Right lung (tissue), 5 donors: ENCODE results near the gene MTTP. TPM values are rescaled to one million over a fixed set of nuclear protein-coding genes. Genes with fewer than 3 reads are reported as not detected.

Source experiments
- DNase-seq, 2 donors: peaks; one replicate each; pipeline ENCODE4 v3.0.0-alpha.2; 2013
- polyA plus RNA-seq, 5 donors: library from polyadenylated mRNA; unstranded; fragments of 120-200 nt; gene quantifications; one replicate each; pipeline versions ENCODE4 v1.2.1 to v1.2.3, GENCODE V29; 2013; ENCODE audit warnings: inconsistent platforms in 1 of 5, low replicate concordance in 1 of 5; ENCODE audit not compliant: insufficient read length in 5 of 5, insufficient read depth in 1 of 5

MTTP gene
- polyA plus RNA-seq, 5 donors = 0.37 to 1.8 (median 0.44) TPM

DNA sequence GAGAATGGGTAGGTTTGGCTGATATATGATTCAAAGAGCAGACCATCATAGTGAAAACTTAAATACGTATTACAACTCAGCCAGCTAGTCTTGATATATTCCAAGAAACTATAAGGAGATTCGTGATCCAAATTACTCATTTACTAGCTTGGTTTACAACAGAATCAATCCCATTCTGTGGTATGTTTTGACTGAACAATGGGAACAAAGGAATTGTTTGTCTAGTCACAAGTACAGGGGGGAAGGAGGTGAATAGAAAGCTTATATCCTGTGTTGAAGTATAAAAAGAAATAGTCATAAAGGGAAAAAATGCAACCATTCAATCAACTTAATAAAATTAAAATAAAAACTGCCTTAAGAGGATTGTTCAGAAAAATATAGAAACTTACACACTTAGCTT lies 66.1 kb downstream of the MTTP start:
- no peak for DNase-seq

DNA sequence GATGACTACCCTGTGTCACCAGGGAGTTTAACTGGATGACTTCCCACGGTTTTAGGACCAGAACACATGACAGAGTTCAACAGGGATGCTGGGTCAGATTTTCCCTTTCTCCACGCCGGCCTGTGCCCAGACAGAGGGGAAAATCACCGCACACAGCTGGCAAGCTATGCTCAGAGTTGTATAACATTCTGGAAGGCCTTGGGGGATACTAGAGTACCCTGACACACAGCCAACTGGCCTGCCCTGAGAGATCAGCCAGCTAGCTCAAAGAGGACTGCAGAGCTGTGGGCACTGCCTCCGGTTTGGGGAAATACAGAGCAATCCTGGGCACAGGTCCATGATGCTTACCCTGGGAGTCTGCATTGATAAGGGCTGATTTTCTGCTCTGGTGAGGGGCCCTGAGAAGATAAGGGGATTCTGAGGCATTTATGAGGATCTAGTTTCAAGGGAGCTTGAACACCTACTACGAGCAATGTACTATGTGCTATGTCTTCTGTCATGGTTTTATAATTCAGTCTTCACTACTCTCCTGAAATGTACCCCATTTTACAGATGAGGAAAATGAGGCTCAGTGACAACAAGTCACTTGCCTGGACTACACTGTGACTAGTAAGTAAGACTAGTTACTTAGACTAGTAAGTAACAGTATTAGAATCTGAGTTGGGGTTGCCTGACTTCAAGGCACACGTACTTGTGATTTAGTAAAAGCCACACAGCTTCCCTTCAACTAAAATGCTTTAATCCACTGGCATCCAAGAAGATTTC lies 68.3 kb downstream of the MTTP start:
- DNase-seq = no peak

DNA sequence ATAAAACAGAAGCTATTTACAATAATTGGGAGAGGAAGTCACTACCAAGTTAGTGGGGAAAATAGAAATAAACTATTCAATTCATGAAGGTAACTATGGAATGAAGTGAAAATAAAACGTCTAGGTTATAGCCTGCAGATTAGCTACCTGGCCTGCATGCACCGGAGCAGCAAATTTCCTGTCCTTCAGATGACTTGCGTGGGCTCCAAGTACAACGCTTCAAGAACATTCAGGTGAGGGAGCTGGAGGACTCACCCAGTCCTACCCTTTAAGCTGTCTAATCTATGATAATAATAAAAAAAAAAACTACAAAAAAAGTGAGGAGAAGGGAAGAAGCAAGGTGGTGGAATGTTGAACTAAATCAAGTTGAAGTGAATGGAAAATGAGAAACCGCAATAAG lies 69.8 kb downstream of the MTTP start:
- no peak for DNase-seq

DNA sequence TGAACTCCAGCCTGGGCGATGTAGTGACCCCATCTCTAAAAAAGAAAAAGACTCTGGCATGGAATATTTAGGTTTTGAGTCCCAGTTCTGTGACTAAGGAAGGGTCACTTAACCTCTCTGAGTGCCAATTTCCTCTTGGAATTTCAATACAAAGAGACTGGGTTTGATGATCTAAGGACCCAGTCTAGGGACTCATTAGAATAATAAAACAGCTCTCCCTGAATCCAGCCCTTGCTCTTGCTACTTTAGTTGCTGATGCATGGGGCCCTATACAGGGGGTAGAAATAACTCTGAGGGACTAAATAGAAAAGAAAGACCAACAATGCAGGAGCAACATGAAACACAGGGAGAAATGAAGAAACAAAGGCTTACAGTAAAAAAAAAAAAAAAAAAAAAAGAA lies 70.4 kb downstream of the MTTP start:
- DNase-seq = no peak

DNA sequence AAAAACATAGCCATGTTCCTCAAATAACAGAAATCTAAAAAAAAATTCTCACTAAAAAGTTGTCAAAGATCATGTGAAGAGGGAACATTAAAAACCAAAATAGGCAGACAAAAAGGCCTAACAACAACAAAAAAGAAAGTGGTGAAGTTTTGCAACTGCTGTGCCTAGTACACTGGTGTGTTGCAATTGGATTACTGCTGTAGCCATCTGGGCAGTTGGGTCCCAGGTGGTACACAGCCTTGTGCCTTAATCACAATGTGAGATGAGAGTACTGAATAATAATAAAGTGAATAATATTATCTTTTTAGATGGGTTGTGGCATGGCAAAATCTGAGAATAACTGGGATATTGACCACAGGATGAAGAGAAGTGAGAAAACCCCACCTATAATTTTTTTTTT lies 71.0 kb downstream of the MTTP start:
- DNase-seq = no peak

DNA sequence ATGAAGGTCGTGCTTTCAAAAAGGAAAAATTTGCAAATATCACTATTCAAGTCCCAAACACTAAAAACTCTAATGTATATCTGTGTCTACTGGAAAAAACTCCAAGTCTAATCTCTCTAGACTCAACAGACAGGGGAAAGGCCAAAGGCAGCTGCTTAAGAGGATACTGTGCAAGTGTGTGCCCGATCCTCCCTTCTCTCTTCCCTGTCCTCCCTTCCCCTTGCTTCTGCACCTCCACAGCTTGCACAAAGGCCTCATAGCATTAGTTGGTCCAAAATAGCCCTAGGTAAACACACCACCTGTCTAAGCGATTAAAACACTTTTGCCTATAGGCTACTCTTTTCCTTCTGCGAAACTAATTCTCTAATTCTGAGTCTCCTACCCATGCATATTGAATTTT lies 72.4 kb downstream of the MTTP start:
- no peak for DNase-seq

DNA sequence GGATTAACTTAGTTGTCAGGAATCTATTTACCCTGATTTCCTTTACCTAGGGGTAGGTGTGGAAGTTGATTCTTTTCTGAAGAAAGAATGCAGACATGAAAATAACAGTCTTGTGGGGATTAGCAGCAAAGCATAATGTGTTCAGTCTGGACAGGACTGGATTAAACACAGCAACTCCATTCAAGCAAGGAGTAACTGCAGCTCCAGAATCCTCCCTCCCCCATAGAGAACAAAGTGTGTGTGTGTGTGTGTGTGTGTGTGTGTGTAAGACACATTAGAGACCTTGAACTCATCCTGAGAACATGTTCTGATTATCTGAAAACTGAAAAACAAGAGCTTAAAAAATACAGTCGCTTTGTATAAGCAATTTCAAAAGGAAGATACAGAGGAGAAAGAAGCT lies 73.7 kb downstream of the MTTP start:
- DNase-seq = no peak

DNA sequence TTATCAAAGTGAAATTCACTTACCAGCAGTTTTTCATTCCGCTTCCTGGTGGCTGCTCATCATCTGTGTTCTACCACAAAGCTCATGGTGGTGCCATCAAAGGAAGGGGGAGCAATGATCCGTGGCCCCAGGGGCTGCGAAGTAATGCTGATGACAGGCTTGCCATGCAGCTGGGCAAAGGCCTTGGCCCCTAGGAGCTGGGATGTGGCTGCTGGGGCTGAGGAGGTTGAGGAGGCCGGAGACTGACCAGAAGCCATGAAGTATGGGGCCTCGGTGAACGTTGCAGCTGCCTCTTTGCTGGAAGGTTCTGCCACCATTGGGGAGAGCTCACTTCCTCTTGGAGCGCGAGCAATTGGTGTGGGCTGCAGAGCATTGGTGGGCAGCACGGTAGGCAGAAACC lies 74.6 kb downstream of the MTTP start:
- no peak for DNase-seq

DNA sequence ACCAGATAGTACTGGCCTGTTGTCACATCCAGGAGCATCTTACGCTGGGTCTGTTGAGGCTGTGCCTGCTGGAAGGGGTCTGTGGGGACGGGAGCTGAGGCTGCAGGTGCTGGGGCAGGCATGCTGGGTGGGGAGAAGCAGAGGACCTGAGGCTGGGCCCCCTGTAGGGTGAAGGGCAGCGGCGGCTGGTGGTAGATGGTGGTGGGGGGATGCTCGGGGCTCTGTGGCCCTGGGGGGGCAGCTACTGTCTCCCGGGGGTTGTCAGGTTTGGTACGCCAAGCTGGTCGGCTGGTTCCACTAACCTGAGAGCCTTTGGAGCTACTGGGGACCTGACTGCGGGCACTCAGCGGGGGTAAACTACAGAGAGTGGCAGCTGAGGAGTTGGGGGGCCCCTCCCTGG lies 75.2 kb downstream of the MTTP start:
- no peak for DNase-seq

DNA sequence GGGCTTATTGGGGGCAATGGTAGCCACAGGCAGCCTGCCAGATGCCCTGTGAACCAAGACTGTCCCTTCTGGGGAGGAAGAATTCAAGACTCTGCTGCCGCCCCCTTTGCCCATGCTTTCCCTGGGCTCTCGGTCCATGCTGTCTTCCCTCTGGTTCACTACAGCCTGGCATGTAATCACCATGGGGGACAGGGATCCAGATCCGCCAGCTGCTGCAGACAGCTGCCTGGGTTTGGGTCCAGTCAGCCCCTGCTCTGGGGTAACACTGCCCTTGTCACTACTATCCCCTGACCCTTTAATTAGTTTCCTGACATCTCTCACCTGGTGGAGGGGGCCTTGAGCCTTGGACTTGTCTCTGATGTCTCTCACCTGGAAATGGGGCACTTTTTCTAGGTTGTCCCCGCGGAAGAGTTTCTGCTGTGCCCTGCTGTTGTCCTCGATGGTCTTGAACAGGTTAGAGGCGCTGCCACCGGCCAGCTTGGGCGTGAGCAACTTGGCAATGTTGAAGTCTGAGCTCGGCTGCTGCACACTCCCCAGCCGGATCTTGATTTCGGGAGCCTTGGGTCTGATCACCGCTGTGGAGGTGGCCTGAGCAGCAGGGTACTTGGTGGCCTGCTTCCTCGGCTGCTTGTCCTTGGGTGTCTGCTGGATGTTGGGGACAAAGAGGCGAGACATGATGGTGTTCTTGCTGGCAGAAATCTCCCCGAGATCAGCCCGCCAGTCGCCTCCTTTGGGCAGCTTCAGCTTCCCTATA lies 76.6 kb downstream of the MTTP start:
- DNase-seq = no peak

DNA sequence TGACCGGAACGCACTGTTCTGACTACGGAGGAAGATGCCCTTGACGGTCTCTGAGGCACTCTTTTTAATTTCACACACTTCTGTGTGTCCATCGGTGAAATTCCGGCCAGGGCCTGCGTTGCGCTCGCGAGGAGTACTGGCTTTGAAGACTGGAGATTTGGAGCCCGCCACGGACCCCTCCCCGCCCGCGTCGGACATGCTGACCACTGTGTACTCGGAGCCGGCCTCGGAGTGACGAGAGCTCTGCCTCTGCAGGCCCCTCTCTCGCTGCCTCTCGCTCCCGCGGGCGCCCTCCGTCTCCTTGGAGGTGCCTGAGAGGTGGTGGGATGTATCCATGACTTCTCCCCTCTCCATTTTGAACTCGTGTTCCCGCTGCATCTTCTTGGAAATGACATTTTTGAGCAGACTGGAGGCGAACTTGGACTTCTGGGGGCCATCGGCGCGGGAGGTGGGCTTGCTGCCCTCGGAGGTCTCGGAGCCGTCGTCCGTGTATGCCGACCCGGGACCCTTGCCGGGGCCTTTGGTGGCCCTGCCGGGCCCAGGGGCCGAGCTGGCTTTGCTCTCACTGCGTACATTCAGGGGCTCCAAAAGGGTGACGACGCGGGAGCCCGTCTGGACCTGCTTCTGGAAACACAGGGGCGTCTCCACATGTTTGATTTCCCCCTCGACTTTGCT lies 77.3 kb downstream of the MTTP start:
- no peak for DNase-seq

DNA sequence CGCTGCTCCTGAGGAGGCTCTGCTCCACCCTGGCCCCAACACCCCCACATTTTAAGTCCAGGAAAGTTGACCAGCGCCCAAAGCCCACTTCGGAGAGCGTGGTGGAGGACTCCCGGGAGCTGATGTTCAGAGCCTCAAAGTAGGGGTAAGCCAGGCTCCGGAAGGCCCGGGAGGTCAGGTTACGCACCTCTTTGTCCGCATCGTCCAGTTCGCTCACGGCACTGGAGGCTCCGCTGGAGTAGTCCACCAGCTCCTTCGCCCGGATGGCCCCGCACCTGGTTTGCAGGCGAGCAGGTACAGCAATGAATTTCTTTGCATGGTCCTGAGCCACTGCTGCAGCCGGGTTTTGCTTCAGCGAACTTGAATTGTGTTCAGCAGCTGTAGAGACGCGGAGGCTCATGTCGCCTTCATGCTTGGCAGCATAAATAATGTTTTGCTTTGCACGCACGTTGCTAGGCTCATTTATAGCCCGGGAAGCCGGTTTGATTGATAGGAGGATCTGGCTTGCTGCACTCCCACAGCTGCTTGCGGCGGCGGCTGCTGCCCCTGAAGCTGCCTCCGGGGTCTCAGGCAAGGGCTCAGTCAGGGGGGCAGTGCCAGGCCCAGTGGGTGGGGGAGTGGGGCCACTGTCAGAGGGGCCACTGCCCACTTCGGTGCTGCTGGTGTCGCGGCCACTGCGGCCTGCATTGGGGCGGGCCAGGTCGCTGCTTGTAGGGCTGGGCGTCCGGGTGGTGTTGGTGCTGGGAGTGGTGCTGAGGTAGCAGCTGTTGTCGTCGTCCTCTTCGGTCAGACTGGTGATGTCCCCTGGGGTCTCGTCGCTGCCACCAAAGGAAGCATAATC lies 78.2 kb downstream of the MTTP start:
- DNase-seq = no peak

DNA sequence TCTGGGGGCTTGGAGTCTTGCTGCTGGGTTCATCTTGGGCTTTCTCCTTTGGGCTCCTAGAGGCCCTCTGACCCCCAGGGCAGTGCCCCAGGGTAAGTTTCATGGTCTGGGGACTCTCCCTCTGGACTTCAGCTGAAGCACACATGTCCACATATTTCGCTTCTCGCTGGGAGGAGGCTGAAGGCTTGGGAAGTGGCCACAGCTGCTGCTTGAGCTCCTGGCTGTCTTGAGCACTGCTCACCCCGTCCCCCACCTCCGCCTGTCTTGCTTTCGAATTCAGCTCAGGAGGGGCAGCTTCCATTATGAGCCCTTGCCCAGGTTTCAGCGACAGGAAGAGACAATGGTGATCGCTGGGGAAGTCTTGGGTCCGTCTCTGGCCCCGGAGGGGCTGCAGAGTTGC lies 79.3 kb downstream of the MTTP start:
- DNase-seq = no peak

DNA sequence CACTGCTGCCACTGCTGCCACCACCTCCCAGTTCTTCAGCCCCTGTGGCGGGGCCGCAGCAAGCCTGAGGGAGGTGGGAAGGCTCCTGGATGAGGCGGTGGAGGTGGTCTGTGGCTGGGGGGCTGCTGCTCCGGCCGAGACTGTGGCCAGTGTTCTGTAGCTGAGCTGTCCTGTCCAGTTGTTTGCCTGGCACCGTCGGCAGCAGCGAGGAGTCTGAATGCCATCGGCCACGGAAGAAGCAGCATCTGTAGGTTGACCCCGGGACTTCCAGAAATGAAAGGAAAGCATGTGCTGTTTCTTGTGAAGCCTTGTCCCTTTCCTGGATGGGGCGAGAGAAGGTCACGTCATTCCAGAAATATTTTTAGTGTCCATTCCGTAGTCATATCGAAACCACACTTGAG lies 79.7 kb downstream of the MTTP start:
- no peak for DNase-seq

DNA sequence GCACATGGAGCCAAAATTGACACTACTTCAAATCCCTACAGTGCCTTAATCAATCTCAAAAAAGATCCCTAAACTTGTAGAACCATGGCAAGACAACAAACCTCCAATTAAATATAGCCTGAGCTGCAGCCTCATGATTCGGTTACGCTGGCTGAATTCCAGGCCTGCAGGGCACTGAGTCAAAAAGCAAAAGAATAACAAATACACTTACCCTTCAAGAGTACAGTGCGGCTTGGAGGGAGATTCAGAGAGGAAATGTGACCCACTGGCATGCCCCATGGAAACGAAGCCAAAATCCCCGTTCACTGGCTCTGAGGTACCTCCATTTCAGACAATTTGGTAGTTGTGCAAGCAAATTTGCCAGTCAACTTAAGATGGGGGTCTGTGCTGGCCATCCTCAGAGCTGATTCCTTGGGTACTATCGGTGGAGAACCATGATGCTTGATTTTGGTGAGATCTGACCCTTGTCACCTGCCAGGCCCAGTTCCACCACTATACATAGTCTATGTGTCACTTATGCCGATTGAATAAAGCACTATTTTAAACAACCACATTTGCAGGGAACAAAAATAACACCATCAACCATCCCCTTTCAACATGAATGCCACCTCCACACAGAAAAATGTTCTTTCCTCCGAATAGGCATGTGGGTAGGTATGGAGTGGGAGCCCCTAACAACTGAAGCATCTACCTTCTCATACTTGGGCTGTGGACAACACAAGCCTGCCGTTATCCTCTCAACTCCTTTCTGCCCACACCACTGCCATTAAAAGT lies 80.9 kb downstream of the MTTP start:
- peak in 1 of 2 donors; percentile 32 for DNase-seq

DNA sequence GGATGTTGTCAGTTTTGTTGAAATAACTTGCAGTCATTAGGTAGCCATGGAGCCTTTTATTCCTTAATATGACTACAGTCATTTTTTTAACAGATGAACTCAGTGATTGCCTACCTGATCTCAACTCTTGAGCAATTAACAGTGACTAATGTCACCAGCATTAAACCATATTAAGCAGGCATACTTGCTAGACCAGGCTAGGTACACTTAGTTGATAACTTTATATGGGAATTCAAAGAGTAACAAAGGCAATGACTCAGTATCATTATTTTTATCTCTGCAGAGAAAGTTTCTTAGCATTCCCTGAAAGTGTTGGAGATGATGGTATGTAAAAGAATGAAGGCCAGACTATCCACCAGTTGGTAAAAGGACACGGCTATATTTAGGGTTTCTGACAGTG lies 83.2 kb downstream of the MTTP start, which contains the start of gene C4orf54:
Gene C4orf54 (minus strand): TSS at position 31 of the 400 bp plus-strand sequence. CDS start 3,180 bp downstream, outside the sequence.
- no peak for DNase-seq

DNA sequence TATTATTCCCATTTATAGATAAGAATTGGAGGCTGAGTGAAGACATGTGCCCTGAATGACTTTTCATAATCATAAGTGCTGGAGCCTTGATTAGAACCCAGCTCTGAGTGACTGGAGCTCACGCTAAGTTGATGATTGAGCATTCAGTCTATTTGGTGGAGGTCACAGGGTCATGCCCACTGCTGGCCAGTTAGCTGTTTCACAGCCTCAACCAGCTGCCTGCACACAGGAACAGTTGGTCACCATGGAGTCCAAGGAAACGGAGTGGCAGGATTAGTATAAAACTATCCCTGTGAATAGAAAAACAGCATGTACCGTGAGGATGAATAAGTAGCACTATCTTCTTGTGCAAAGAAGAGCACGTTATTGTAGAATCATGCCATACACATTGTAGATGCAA lies 84.0 kb downstream of the MTTP start:
- no peak for DNase-seq

DNA sequence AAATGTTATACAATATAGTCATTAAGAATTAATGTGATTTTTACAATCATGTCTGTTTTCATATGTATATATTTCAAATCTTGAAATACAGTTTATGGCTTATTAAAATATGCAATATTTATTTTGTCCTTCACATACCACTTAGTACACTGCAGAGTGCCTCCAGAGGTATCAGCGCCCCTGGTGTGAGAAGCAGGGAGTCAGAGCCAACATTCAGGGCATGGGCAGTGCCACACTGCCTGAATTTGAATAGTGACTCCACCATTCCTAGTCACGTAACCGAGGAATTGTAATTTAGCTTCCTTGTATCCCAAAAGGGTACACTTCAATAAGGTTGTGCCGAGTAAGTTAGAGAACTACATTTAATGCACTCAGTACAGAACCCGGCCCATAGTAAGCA lies 87.3 kb downstream of the MTTP start:
- no peak for DNase-seq

DNA sequence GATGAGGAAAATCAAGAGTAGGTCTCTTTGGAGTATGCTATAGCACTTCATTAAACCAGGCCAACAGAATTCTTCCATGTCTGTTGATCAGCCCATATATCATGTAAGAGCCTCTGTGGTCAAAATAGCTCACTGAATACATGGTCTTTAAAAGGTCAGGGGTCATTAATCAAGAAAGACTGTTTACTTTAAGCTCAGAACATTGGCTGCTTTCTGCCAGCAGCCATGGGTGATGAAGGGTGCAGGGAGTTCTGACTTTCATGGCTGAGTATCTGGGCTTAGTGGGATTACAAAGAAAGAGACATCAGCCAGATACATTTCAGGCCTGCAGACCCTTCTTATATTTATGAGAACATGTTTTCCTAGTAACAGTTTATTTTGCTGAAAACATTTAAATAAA lies 90.1 kb downstream of the MTTP start:
- peak; percentile 68 to 75 for DNase-seq

DNA sequence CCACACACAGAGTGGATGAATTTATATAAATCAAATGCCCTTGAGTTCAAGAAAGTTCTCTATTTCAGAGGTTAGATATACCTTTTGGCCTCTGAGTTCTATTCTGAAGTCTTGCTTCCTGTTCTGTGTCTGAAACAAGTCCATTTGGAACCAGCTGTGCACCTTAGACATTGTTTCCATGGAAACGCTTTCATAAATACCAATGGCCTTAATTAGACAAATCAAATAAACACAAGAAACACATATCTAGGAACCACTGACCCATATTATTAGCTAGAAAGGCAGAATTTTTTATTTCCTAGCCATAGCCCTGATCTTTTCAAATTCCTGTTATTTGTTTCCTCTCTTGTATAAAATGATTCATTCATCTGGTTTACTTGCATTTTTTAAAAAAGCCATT lies 91.4 kb downstream of the MTTP start:
- DNase-seq = no peak

DNA sequence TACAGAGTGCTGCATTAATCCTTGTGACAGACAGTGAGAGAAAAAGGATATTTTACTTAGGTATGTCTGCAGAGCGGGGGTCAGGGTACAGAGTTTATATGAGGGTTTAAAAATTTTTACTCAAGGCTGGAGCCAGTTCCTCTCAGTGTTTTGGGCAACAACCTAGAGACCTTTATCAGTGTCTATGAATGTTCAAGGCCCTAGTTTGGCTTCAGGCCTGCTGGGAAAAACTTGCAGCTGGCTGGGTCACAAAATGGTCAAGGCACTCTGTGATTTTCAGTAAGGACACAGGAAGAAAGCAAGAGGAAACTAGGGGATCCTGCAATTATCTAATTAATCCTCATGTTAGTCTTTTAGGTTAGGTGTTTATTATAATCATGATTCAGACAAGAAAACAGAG lies 93.8 kb downstream of the MTTP start:
- DNase-seq = peak in 1 of 2 donors; percentile 30
